ENCODE data around the gene OSBPL9. TPM values are rescaled to one million over a fixed set of nuclear protein-coding genes. Genes with fewer than 3 reads are reported as not detected.

Gene OSBPL9
- total RNA-seq, 1 experiment from 2014 or later = 52.6 TPM

- no peaks in the 10 kb centered on the region for H3K27me3 ChIP-seq (ENCODE audit: insufficient read depth, low read length)
- no peak for TF ChIP-seq ATF3 (IDR thresholded peaks at IDR 0.05)
- no peak for TF ChIP-seq CTCF (IDR thresholded peaks at IDR 0.05 in 2 of 3, conservative IDR thresholded peaks at IDR 0.05 in 1 of 3; ENCODE audit: borderline replicate concordance in 1 of 3, insufficient read depth in 1 of 3, low read depth in 2 of 3, low read length in 2 of 3)
- TF ChIP-seq FOSL1 (IDR thresholded peaks at IDR 0.05; ENCODE audit: low read depth) = no peak
- TF ChIP-seq RAD21 (IDR thresholded peaks at IDR 0.05; ENCODE audit: low read depth) = no peak
- no peak for TF ChIP-seq CEBPB (IDR thresholded peaks at IDR 0.05; ENCODE audit: low read depth)
- TF ChIP-seq ZFX (IDR thresholded peaks at IDR 0.05) = no peak
- no peak for TF ChIP-seq REST (IDR thresholded peaks at IDR 0.05; ENCODE audit: low read depth)
- H3K9me3 ChIP-seq (ENCODE audit: control insufficient read depth in 1 of 2, insufficient read depth in 1 of 2, low read depth in 1 of 2, low read length in 2 of 2) = no peaks in the 10 kb centered on the region
- no peak overlapping the region for H2AFZ ChIP-seq (ENCODE audit: low read depth, low read length, poor library complexity, severe bottlenecking)
- ATAC-seq (no peak), DNase-seq (ENCODE audit: low read depth, low spot score) (no peak)
- H3K4me2 ChIP-seq (ENCODE audit: low read length) = no peak overlapping the region
- no TSS peak for BruUV-seq (replicated peaks)
- ChIA-PET CTCF (no interaction called here), RAD21 (ENCODE audit: low non-redundant PET in 1 of 2, low total read pairs in 2 of 2, uncharacterized antibody in 2 of 2, unreplicated experiment in 2 of 2) (no interaction called here), POLR2A (no interaction called here)
- no peaks in the 10 kb centered on the region for H3K9me2 ChIP-seq (ENCODE audit: insufficient read depth)
- intact Hi-C loops (cut with micrococcal nuclease) = no loop called here
- H4K20me1 ChIP-seq (ENCODE audit: insufficient read depth) = no peaks in the 10 kb centered on the region
- H3K4me1 ChIP-seq (ENCODE audit: control insufficient read depth in 1 of 2, insufficient read depth in 2 of 2, low read length in 2 of 2) = no peaks in the 10 kb centered on the region
- H3K9ac ChIP-seq (ENCODE audit: low read length) = no peak overlapping the region
- H3K27ac ChIP-seq (ENCODE audit: low read depth, low read length) = no peak overlapping the region
- H3K36me3 ChIP-seq (ENCODE audit: control insufficient read depth in 1 of 2, insufficient read depth in 2 of 2, low read length in 2 of 2) = no peaks in the 10 kb centered on the region
- no peaks in the 10 kb centered on the region for H3K79me2 ChIP-seq (ENCODE audit: insufficient read depth, low read length)
- H3K4me3 ChIP-seq (replicated peaks in 1 of 2; ENCODE audit: low read depth in 1 of 2, low read length in 2 of 2) = no peak overlapping the region
These were observed 99.9 kb downstream of the OSBPL9 start for GRCh38 chr1:51716746-51717145.
